NCI-H1092 (cell line): ENCODE results near the gene SLC39A10.
"Not testable (repeated sequence)": the region's sequence is repeated elsewhere in the genome, so short reads cannot be mapped to it uniquely, and the experiment has no call there.

Source experiments
- DNase-seq: peaks from one replicate; lab custom pipeline; 2025; lab: John Stamatoyannopoulos, UW

SLC39A10 gene

GRCh38 chr2:195656859-195657633 lies at the start of gene SLC39A10:
Gene SLC39A10, plus strand, starts transcription at chr2:195657226. Its CDS starts 22,817 bp downstream, at chr2:195680043.
- peak; percentile 94 for DNase-seq

- DNase-seq, result no peak
Measured at GRCh38 chr2:195608768-195609454, 48.1 kb upstream of the SLC39A10 start.

- no peak for DNase-seq
Measured at GRCh38 chr2:195610717-195611116, 46.3 kb upstream of the SLC39A10 start.

- DNase-seq, result no peak
Measured at GRCh38 chr2:195612611-195613495, 44.2 kb upstream of the SLC39A10 start.

- DNase-seq, result no peak
Measured at GRCh38 chr2:195613922-195614321, 43.1 kb upstream of the SLC39A10 start.

GRCh38 chr2:195619590-195619989 lies 37.4 kb upstream of the SLC39A10 start:
- no peak for DNase-seq

- DNase-seq, result no peak
Measured at GRCh38 chr2:195620501-195620900, 36.5 kb upstream of the SLC39A10 start.

GRCh38 chr2:195622966-195623365 lies 34.1 kb upstream of the SLC39A10 start:
- no peak for DNase-seq

- no peak for DNase-seq
Measured at GRCh38 chr2:195626507-195626906, 30.5 kb upstream of the SLC39A10 start.

GRCh38 chr2:195628666-195629065 lies 28.4 kb upstream of the SLC39A10 start:
- DNase-seq, result no peak

GRCh38 chr2:195632856-195633572 lies 24.0 kb upstream of the SLC39A10 start:
- DNase-seq, result no peak

GRCh38 chr2:195633573-195633870 lies 23.5 kb upstream of the SLC39A10 start:
- DNase-seq, result no peak

GRCh38 chr2:195633974-195634373 lies 23.1 kb upstream of the SLC39A10 start:
- DNase-seq, result no peak

- no peak for DNase-seq
Measured at GRCh38 chr2:195636890-195637289, 20.1 kb upstream of the SLC39A10 start.

GRCh38 chr2:195638750-195639149 lies 18.3 kb upstream of the SLC39A10 start:
- no peak for DNase-seq

GRCh38 chr2:195639238-195639858 lies 17.7 kb upstream of the SLC39A10 start:
- no peak for DNase-seq

GRCh38 chr2:195639959-195640358 lies 17.1 kb upstream of the SLC39A10 start:
- DNase-seq, result no peak

GRCh38 chr2:195642027-195642678 lies 14.9 kb upstream of the SLC39A10 start:
- no peak for DNase-seq

- no peak for DNase-seq
Measured at GRCh38 chr2:195642679-195643068, 14.4 kb upstream of the SLC39A10 start.

- not testable (repeated sequence) for DNase-seq
Measured at GRCh38 chr2:195644708-195645107, 12.3 kb upstream of the SLC39A10 start.

- DNase-seq, result no peak
Measured at GRCh38 chr2:195645413-195645812, 11.6 kb upstream of the SLC39A10 start.
